Spleen (tissue), 11 donors: ENCODE results near the gene MSL3B.
"Not testable (repeated sequence)": the region's sequence is repeated elsewhere in the genome, so short reads cannot be mapped to it uniquely, and the experiment has no call there.

Experiments
- DNase-seq: peaks from one replicate; pipeline ENCODE4 v3.0.0-alpha.2; 2020
- H3K27ac ChIP-seq, 8 donors: fragments of 200-600 bp; sonication (generic) in 7 of 8; 1 replicate in 4 of 8; 2 replicates in 4 of 8; pipeline versions ENCODE4 v1.5.0 to v1.8.0; 2016 to 2021; ENCODE audit warnings: inconsistent platforms in 4 of 8, mild to moderate bottlenecking in 4 of 8, moderate library complexity in 1 of 8
- H3K27me3 ChIP-seq, 7 donors: fragments of 200-600 bp; sonication (generic) in 6 of 7; replicated peaks in 1 of 7; 1 replicate in 4 of 7; 2 replicates in 3 of 7; pipeline versions ENCODE4 v1.5.0 to v1.8.0; 2016 to 2021; ENCODE audit warnings: inconsistent platforms in 3 of 7, mild to moderate bottlenecking in 1 of 7
- H3K36me3 ChIP-seq, 6 donors: fragments of 200-600 bp; sonication (generic) in 5 of 6; 1 replicate in 4 of 6; 2 replicates in 2 of 6; pipeline versions ENCODE4 v1.5.0 to v1.8.0; 2016 to 2021; ENCODE audit warnings: inconsistent platforms in 2 of 6
- H3K4me1 ChIP-seq, 6 donors: fragments of 200-600 bp; sonication (generic) in 5 of 6; 1 replicate in 3 of 6; 2 replicates in 3 of 6; pipeline versions ENCODE4 v1.5.0 to v1.8.0; 2016 to 2021; ENCODE audit warnings: inconsistent platforms in 3 of 6
- H3K4me3 ChIP-seq, 8 donors: fragments of 200-600 bp; sonication (generic) in 7 of 8; 1 replicate in 4 of 8; 2 replicates in 4 of 8; pipeline versions ENCODE4 v1.5.0 to v1.8.0; 2016 to 2021; ENCODE audit warnings: inconsistent platforms in 4 of 8, mild to moderate bottlenecking in 4 of 8, moderate library complexity in 2 of 8
- H3K9me3 ChIP-seq, 8 donors: fragments of 200-600 bp; sonication (generic) in 7 of 8; 1 replicate in 4 of 8; 2 replicates in 4 of 8; pipeline versions ENCODE4 v1.5.0 to v1.8.0; 2016 to 2021; ENCODE audit warnings: inconsistent platforms in 4 of 8
- POLR2A ChIP-seq, 3 donors: fragments of 450-650 bp; IDR thresholded peaks; one replicate each; pipeline ENCODE4 v1.5.1; 2017; ENCODE audit warnings: antibody characterized with exemption in 3 of 3, mild to moderate bottlenecking in 1 of 3
- POLR2AphosphoS5 ChIP-seq, 3 donors: sonication (generic); formaldehyde crosslinking; IDR thresholded peaks; one replicate each; pipeline ENCODE4 v1.5.1; 2017; ENCODE audit warnings: antibody characterized with exemption in 3 of 3
- WGBS, 5 donors: extraction: QIAGEN DNeasy Blood & Tissue Kit in 3 of 5; methylation state at CpG; one replicate each; pipeline versions ENCODE4 v1.1.5 to v1.1.7; 2013 to 2018; 5-methylcytosine and 5-hydroxymethylcytosine counted together
- intact Hi-C: fragments of 100-400 bp; cut with DNase I; formaldehyde crosslinking; loops from one replicate; pipeline ENCODE4 v1.15.0; 2023; ENCODE audit warnings: low total_unique reads
- TF ChIP-seq, protein P1 (sequence below), 11 experiments: fragments of 200-600 bp in 7 of 11; fragments of 450-650 bp in 4 of 11; sonication (generic) in 4 of 11; IDR thresholded peaks in 8 of 11; conservative IDR thresholded peaks in 3 of 11; 1 replicate in 7 of 11; 2 replicates in 4 of 11; pipeline versions ENCODE4 v1.4.0 to v1.8.0; 2016 to 2021; ENCODE audit warnings: antibody characterized with exemption in 11 of 11, inconsistent platforms in 4 of 11, mild to moderate bottlenecking in 1 of 11
- donor health status: healthy with polysubstance abuse.
- donor health status: DM: no; HTN: no; CAD: no; lungs with moderate emphysema.
- donor health status: DM: no; HTN: no; CAD: no.
- donor health status: Bipolar disorder and iron deficiency.
- donor health status: healthy.
- donor health status: DM: no; HTN: no; CAD: no.
- donor health status: DM: yes; HTN: yes; CAD: no.

MSL3B gene

GRCh38 chr2:233907627-233908026 lies 39.4 kb upstream of the MSL3B start:
- no peaks in the 10 kb centered on the region for H3K4me1 ChIP-seq
- no peak for TF ChIP-seq POLR2AphosphoS5 (IDR thresholded peaks at IDR 0.05)
- TF ChIP-seq, protein P1, sequence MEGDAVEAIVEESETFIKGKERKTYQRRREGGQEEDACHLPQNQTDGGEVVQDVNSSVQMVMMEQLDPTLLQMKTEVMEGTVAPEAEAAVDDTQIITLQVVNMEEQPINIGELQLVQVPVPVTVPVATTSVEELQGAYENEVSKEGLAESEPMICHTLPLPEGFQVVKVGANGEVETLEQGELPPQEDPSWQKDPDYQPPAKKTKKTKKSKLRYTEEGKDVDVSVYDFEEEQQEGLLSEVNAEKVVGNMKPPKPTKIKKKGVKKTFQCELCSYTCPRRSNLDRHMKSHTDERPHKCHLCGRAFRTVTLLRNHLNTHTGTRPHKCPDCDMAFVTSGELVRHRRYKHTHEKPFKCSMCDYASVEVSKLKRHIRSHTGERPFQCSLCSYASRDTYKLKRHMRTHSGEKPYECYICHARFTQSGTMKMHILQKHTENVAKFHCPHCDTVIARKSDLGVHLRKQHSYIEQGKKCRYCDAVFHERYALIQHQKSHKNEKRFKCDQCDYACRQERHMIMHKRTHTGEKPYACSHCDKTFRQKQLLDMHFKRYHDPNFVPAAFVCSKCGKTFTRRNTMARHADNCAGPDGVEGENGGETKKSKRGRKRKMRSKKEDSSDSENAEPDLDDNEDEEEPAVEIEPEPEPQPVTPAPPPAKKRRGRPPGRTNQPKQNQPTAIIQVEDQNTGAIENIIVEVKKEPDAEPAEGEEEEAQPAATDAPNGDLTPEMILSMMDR (IDR thresholded peaks at IDR 0.05 in 8 of 11, conservative IDR thresholded peaks at IDR 0.05 in 3 of 11), result no peak
- TF ChIP-seq POLR2A (IDR thresholded peaks at IDR 0.05), result no peak
- 85 to 96% (median 89%) methylated on average over 3 of the region's 3 CpGs for WGBS, 5 donors

GRCh38 chr2:233905945-233906344 lies 37.8 kb upstream of the MSL3B start:
- DNase-seq, result no peak
- TF ChIP-seq POLR2AphosphoS5 (IDR thresholded peaks at IDR 0.05) (no peak), POLR2A (IDR thresholded peaks at IDR 0.05) (no peak)
- TF ChIP-seq, protein P1 (IDR thresholded peaks at IDR 0.05 in 8 of 11, conservative IDR thresholded peaks at IDR 0.05 in 3 of 11), result no peak
- Histone ChIP-seq H3K27ac (no peak overlapping the region), H3K4me3 (no peak overlapping the region), H3K4me1 (no peaks in the 10 kb centered on the region), H3K27me3 (peaks cover 0 to 49% (median 0%) of the 10 kb centered on the region in 7 donors), H3K9me3 (no peaks in the 10 kb centered on the region), H3K36me3 (no peaks in the 10 kb centered on the region)
- WGBS, 5 donors, result 90 to 95% (median 91%) methylated on average over 4 of the region's 4 CpGs
- intact Hi-C loops, result no loop called here

More at GRCh38 chr2:233907627-233908026, 39.4 kb upstream of the MSL3B start:
- H3K36me3 ChIP-seq, result no peaks in the 10 kb centered on the region
- H3K27me3 ChIP-seq, result peaks cover 0 to 46% (median 0%) of the 10 kb centered on the region in 7 donors
- intact Hi-C loops, result no loop called here
- no peak overlapping the region for H3K4me3 ChIP-seq
- H3K9me3 ChIP-seq, result no peaks in the 10 kb centered on the region
- DNase-seq, result no peak
- no peak overlapping the region for H3K27ac ChIP-seq

- 89 to 98% (median 93%) methylated on average over 4 of the region's 4 CpGs for WGBS, 5 donors
- TF ChIP-seq POLR2A (IDR thresholded peaks at IDR 0.05) (no peak), POLR2AphosphoS5 (IDR thresholded peaks at IDR 0.05) (no peak)
- TF ChIP-seq, protein P1 (IDR thresholded peaks at IDR 0.05 in 8 of 11, conservative IDR thresholded peaks at IDR 0.05 in 3 of 11), result no peak
- intact Hi-C loops, result no loop called here
- Histone ChIP-seq H3K4me3 (no peak overlapping the region), H3K27me3 (peaks cover 0 to 49% (median 0%) of the 10 kb centered on the region in 7 donors), H3K9me3 (no peaks in the 10 kb centered on the region), H3K4me1 (no peaks in the 10 kb centered on the region), H3K27ac (no peak overlapping the region), H3K36me3 (no peaks in the 10 kb centered on the region)
- DNase-seq, result no peak
Measured at GRCh38 chr2:233901884-233902283, 33.7 kb upstream of the MSL3B start.

DNA sequence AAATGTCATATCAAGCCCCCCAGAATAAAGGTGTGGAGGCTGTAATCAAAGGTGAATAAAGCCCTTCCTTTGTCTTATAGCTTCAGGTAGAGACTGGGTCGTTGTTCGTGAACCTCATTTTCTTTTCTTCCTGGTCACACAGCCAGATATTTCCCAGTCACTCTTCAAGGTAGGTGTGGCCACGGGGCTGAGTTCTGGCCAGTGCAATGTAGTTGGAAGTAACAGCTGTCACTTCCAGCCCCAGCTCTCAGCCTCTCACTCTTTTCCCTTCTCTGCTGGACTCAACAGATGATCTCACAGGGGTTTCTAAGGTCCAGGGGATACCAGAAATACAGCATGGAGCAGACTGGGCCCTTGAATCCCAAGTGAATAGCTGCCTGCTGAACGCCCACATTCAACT lies 33.2 kb upstream of the MSL3B start:
- TF ChIP-seq POLR2A (IDR thresholded peaks at IDR 0.05), result no peak
- TF ChIP-seq POLR2AphosphoS5 (IDR thresholded peaks at IDR 0.05), result no peak
- TF ChIP-seq, protein P1 (IDR thresholded peaks at IDR 0.05 in 8 of 11, conservative IDR thresholded peaks at IDR 0.05 in 3 of 11), result no peak
- intact Hi-C loops, result no loop called here
- no peak for DNase-seq
- Histone ChIP-seq H3K4me3 (no peak overlapping the region), H3K27me3 (peaks cover 0 to 49% (median 0%) of the 10 kb centered on the region in 7 donors), H3K9me3 (no peaks in the 10 kb centered on the region), H3K36me3 (no peaks in the 10 kb centered on the region), H3K4me1 (no peaks in the 10 kb centered on the region), H3K27ac (no peak overlapping the region)
- WGBS, 5 donors, result 69 to 86% (median 78%) methylated on average over 4 of the region's 4 CpGs

GRCh38 chr2:233896253-233896652 lies 28.1 kb upstream of the MSL3B start:
- H3K9me3 ChIP-seq, H3K4me3 ChIP-seq, H3K36me3 ChIP-seq, DNase-seq, intact Hi-C loops, H3K27ac ChIP-seq, H3K4me1 ChIP-seq: not testable (repeated sequence)
- H3K27me3 ChIP-seq, result peaks cover 0 to 24% (median 0%) of the 10 kb centered on the region in 7 donors
- 55 to 78% (median 73%) methylated on average over 2 of the region's 2 CpGs for WGBS, 5 donors
